GM08714 (cell line): ENCODE measurements around the gene NAGLU.
A peak's percentile ranks its signal among the peaks of the same experiment; 100 is the strongest.

Experiments used
- H3K4me3 ChIP-seq: fragments of 200-500 bp; sonication (Bioruptor generic); 2 replicates; pipeline ENCODE4 v1.5.1; 2014; ENCODE audit warnings: mild to moderate bottlenecking, low read length, inconsistent platforms
- ZNF274 ChIP-seq: IDR thresholded peaks from 2 replicates; pipeline ENCODE4 v1.6.1; 2012; ENCODE audit warnings: mild to moderate bottlenecking, low read depth, low read length

NAGLU gene

GRCh38 chr17:42562388-42563142, 26.5 kb downstream of the NAGLU start:
- H3K4me3 ChIP-seq: peak overlapping the region; percentile 84
- no peak for TF ChIP-seq ZNF274

GRCh38 chr17:42563143-42563509, 27.1 kb downstream of the NAGLU start:
- TF ChIP-seq ZNF274: no peak
- peak overlapping the region; percentile 84 for H3K4me3 ChIP-seq

GRCh38 chr17:42563543-42563942, 27.5 kb downstream of the NAGLU start:
- H3K4me3 ChIP-seq: peak overlapping the region; percentile 84; the same call in 1 of the 2 replicates
- no peak for TF ChIP-seq ZNF274

- no peak overlapping the region; the same call in 1 of the 2 replicates for H3K4me3 ChIP-seq
- TF ChIP-seq ZNF274: no peak
Observed at GRCh38 chr17:42563950-42564349, 27.9 kb downstream of the NAGLU start.

GRCh38 chr17:42564815-42565522, 28.9 kb downstream of the NAGLU start:
- TF ChIP-seq ZNF274: no peak
- no peak overlapping the region for H3K4me3 ChIP-seq

GRCh38 chr17:42565523-42566214, 29.6 kb downstream of the NAGLU start:
- no peak overlapping the region for H3K4me3 ChIP-seq

GRCh38 chr17:42566215-42566882, 30.3 kb downstream of the NAGLU start:
- no peak for TF ChIP-seq ZNF274

More at GRCh38 chr17:42565523-42566214, 29.6 kb downstream of the NAGLU start:
- no peak for TF ChIP-seq ZNF274

GRCh38 chr17:42566883-42567573, 31.0 kb downstream of the NAGLU start, which contains the start of gene MLX:
Gene MLX (plus strand): TSS chr17:42567100. CDS start chr17:42567125, 25 bp downstream.
- peak within 1 kb of the TSS; percentile 83 for H3K4me3 ChIP-seq
- no peak for TF ChIP-seq ZNF274

More at GRCh38 chr17:42566215-42566882, 30.3 kb downstream of the NAGLU start:
- H3K4me3 ChIP-seq: peak overlapping the region; percentile 16; the same call in 1 of the 2 replicates

GRCh38 chr17:42568341-42569111, 32.5 kb downstream of the NAGLU start:
- no peak overlapping the region for H3K4me3 ChIP-seq
- TF ChIP-seq ZNF274: no peak

- no peak overlapping the region for H3K4me3 ChIP-seq
- no peak for TF ChIP-seq ZNF274
Observed at GRCh38 chr17:42571435-42572225, 35.6 kb downstream of the NAGLU start.

- H3K4me3 ChIP-seq: no peak overlapping the region
- TF ChIP-seq ZNF274: no peak
Observed at GRCh38 chr17:42573095-42573494, 37.1 kb downstream of the NAGLU start.

- no peak for TF ChIP-seq ZNF274
- no peak overlapping the region for H3K4me3 ChIP-seq
Observed at GRCh38 chr17:42574463-42574862, 38.4 kb downstream of the NAGLU start.
